Neural crest cell (in vitro differentiated cells): ENCODE data around the gene SNX20. TPM values are rescaled to one million over a fixed set of nuclear protein-coding genes. Genes with fewer than 3 reads are reported as not detected.

Experiments used
- DNase-seq: peaks from one replicate; pipeline ENCODE4 v3.0.0; 2021; ENCODE audit warnings: low read depth, mixed read lengths, low spot score
- H3K27ac Mint-ChIP-seq: one replicate; pipeline ENCODE4 v1.8.0; 2021; ENCODE audit warnings: mild to moderate bottlenecking, mixed read lengths; ENCODE audit not compliant: unreplicated experiment
- H3K27me3 Mint-ChIP-seq: 2 replicates; pipeline ENCODE4 v1.8.0; 2021; ENCODE audit warnings: low read depth, mild to moderate bottlenecking, mixed read lengths
- H3K36me3 Mint-ChIP-seq: 2 replicates; pipeline ENCODE4 v1.8.0; 2021; ENCODE audit warnings: low read depth, mild to moderate bottlenecking, mixed read lengths
- H3K4me1 Mint-ChIP-seq: 2 replicates; pipeline ENCODE4 v1.8.0; 2021; ENCODE audit warnings: mixed read lengths
- H3K4me3 Mint-ChIP-seq: one replicate; pipeline ENCODE4 v1.8.0; 2021; ENCODE audit warnings: mild to moderate bottlenecking, mixed read lengths
- H3K9me3 Mint-ChIP-seq: 2 replicates; pipeline ENCODE4 v1.8.0; 2021; ENCODE audit warnings: mixed read lengths
- total RNA-seq: library from RNA; stranded (reverse); gene quantifications from 2 replicates; pipeline ENCODE4 v1.2.1, GENCODE V29; 2021
- TF ChIP-seq, protein P1 (sequence below): fragments of 200-600 bp; sonication (generic); conservative IDR thresholded peaks from 2 replicates; pipeline ENCODE4 v1.5.0; 2021; ENCODE audit warnings: antibody characterized with exemption, mild to moderate bottlenecking

SNX20 gene
- total RNA-seq, 1 donor from 2014 or later: not detected

DNA sequence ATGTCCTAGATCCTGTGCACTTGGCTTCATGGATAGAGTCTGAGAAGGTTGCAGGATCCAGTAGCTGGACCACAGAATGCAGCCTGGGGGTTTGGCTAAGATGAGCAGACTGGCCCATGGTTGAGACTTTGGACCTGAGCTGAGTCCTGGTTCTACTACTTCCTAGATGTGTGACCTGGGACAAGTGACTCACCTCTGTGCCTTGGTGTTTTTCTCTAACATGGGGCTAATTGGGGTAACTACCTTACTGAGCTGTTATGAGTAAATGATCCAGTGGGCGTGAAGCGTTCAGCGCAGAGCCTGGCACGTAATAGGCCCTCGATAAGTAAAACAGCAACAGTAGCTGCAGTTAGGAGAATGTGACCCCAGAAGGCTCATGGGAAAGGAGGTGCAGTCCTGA lies 38.8 kb downstream of the SNX20 start:
- TF ChIP-seq, protein P1, sequence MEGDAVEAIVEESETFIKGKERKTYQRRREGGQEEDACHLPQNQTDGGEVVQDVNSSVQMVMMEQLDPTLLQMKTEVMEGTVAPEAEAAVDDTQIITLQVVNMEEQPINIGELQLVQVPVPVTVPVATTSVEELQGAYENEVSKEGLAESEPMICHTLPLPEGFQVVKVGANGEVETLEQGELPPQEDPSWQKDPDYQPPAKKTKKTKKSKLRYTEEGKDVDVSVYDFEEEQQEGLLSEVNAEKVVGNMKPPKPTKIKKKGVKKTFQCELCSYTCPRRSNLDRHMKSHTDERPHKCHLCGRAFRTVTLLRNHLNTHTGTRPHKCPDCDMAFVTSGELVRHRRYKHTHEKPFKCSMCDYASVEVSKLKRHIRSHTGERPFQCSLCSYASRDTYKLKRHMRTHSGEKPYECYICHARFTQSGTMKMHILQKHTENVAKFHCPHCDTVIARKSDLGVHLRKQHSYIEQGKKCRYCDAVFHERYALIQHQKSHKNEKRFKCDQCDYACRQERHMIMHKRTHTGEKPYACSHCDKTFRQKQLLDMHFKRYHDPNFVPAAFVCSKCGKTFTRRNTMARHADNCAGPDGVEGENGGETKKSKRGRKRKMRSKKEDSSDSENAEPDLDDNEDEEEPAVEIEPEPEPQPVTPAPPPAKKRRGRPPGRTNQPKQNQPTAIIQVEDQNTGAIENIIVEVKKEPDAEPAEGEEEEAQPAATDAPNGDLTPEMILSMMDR: no peak

DNA sequence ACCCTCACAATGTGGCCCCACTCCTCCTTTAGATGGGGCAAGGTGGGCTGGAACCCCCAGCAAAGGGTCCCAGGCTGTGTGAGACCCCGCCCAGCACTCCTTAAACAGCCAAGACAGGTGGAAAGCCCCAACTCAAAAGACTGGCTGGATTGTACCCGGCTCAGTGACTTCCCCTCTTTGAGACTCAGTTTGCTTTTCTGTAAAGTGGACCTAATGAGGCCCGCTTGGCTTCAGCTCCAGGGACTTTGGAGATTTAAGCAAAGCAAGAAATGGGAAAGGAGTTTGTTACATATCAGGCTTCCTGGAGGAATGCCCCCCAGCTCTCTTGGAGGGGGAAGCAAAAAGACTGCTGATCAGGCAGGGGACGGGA lies 39.3 kb downstream of the SNX20 start:
- TF ChIP-seq, protein P1: no peak
- peaks cover 20% of the 10 kb centered on the region for H3K4me1 Mint-ChIP-seq
- peaks cover 9% of the 10 kb centered on the region for H3K36me3 Mint-ChIP-seq
- H3K27me3 Mint-ChIP-seq: no peaks in the 10 kb centered on the region
- no peak overlapping the region for H3K27ac Mint-ChIP-seq
- no peak overlapping the region for H3K4me3 Mint-ChIP-seq
- DNase-seq: no peak
- no peaks in the 10 kb centered on the region for H3K9me3 Mint-ChIP-seq

More for the DNA sequence above, 38.8 kb downstream of the SNX20 start:
- DNase-seq: no peak
- Mint-ChIP-seq H3K4me3 (no peak overlapping the region), H3K36me3 (peaks cover 14% of the 10 kb centered on the region), H3K27ac (no peak overlapping the region), H3K9me3 (no peaks in the 10 kb centered on the region), H3K4me1 (peaks cover 17% of the 10 kb centered on the region), H3K27me3 (no peaks in the 10 kb centered on the region)

DNA sequence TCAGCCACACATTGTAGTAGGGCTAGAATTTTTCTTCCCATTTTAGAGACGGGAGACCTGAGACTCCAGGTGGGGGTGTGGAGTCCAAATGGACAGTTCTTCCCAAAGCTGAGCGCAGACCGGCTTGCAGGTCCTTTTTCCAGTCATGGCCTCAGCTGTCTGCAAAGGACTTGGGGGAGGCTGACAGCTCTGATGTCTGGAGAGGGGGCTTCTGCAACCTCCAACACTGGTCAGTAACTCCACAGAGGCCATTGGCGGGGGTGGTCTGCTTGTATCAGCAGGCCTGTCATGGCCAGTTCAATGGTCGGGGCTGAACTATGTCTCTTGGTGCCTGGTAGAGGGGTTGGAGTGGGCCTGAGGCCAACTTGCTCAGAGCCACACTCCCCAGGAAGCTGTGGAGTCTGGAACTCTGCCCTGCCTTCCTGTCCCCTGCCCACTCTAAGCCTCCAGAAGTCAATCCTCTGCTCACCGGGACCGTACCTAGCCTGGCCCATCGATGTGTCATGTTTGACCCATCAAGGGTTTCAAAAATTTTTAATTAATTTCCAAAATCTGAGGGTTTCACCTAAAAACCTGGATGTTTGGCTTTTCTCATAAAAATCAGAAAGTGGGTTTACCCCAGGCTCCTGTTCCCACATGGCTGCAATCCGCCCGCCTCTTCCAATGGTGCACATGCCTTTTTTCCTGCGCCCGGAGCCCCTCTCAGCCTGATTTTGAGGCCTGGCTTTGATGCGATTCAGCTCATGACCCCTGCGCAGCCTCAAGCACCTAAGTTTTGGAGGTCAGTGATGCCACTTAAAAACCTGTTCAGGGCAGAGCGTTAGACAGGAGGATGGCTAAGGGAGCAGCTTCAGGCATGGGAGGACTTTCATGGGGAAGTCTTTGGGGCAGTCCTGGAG lies 39.9 kb downstream of the SNX20 start:
- no peak for DNase-seq
- H3K27ac Mint-ChIP-seq: no peak overlapping the region
- peaks cover 22% of the 10 kb centered on the region for H3K4me1 Mint-ChIP-seq
- H3K9me3 Mint-ChIP-seq: no peaks in the 10 kb centered on the region
- H3K36me3 Mint-ChIP-seq: peaks cover 7% of the 10 kb centered on the region
- H3K27me3 Mint-ChIP-seq: no peaks in the 10 kb centered on the region
- TF ChIP-seq, protein P1: no peak
- H3K4me3 Mint-ChIP-seq: no peak overlapping the region

DNA sequence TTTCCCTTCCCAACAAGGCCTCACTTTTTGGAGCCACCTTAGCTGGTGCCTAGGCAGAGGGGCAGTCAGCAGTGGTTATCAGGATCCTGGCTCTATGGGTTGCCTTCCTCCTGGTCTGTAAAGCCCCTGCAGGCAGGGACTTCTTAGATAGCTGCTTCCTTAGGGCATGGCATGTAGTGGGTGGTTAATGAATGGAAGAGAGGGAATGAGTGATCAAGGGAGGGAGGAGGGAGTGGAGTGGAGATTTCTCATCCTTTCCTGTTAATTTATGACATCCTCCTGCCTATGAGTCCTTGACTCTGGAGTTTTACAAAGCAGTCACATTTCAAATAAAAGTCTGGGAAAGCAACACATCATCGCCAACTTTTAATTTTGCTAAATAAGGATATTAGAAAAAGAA lies 40.7 kb downstream of the SNX20 start:
- no peaks in the 10 kb centered on the region for H3K9me3 Mint-ChIP-seq
- peaks cover 14% of the 10 kb centered on the region for H3K4me1 Mint-ChIP-seq
- no peak overlapping the region for H3K27ac Mint-ChIP-seq
- H3K36me3 Mint-ChIP-seq: peaks cover 5% of the 10 kb centered on the region
- H3K4me3 Mint-ChIP-seq: no peak overlapping the region
- DNase-seq: no peak
- TF ChIP-seq, protein P1: no peak
- no peaks in the 10 kb centered on the region for H3K27me3 Mint-ChIP-seq

DNA sequence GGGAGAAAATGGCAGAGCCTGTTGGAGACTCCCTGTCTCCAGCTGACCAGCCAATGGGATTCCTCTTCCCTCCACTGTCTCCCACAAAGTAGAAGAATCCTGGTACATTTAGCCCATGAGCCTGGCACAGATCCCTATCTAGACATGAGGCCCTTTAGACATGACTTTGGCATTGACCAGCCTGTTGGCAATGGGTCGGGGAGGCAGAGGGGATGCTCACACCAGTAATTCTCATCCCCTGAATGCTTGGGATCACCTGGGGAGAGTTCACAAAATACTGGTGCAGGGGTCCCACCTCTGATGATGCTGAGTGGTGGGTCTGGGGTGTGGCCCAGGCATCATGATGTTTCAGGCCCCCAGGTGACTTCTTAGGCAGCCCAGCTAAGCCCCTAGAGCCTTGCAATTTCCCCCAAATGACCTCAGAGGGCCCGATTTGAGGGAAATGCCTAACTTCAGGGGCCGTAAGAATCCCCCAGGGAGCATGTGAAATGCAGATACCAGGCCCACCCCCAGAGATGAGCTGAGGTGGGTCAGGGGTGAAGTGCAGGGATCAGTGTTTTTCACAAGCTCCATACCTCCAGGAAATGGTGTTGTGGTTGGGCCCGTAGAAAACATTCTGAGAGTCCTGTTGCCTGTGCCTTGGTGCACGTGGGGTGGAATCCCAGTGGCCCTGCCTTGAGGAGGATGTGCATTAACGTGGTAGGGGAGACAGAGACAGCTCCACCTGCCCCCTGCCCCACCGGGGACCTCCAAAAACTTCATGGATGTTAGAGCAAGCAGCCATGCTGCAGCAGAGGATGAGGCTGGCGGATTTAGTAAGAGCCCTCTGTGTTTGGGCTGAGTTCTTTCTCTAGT lies 42.1 kb downstream of the SNX20 start:
- Mint-ChIP-seq H3K27ac (peak overlapping the region; percentile 81), H3K27me3 (no peaks in the 10 kb centered on the region), H3K9me3 (no peaks in the 10 kb centered on the region), H3K4me1 (peaks cover 6% of the 10 kb centered on the region), H3K36me3 (peaks cover 5% of the 10 kb centered on the region), H3K4me3 (no peak overlapping the region)
- DNase-seq: no peak
- TF ChIP-seq, protein P1: no peak
